ENCODE data around the gene ITGB1BP1. TPM values are rescaled to one million over a fixed set of nuclear protein-coding genes. Genes with fewer than 3 reads are reported as not detected.

Gene ITGB1BP1
- total RNA-seq, 1 donor from 2014 or later, result 59.3 TPM

DNA sequence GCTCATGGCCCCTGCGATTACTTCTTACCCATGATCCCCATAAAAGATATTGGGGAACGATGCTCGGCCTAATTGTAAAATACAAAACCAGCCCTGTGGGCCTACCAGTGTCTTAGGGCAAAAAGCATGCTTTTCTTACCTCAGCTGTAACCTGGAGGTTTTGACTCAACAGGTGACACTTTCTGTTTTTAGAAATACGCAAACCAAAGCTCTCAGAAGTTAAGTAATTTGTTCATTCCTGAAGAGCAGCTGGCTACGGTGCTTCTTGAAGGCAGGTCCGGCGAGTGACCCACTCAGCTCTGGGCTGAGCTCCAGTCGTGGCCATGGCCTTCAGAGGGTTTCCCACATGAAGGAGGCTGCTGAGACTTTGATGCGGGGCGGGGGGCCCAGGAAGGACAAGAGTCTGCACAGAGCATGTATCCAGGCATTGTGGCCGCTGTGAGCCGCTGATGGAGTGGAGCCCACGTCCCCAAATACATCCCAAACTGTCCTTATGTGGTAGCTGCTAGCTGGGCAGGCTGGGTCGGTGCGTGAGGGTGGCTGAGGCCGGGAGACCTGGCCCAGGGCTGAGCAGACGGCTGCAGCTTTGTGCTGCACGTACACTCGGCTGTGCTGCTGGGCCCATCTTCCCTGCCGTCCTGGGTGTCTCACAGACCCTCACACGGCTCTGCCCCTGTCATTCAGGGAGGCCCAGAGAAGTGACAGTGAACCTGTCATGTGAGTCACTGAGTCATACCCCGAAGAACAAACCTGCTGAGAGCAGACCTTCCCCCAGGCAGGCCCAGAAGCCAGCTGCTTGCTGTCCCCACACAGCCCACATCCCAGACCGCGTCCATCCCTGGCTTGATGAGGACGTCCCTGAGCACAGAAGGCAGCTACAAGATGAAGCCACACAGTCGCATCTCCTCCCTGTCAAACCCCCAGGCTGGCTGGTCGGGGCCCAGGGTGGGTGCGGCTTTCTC lies 34.1 kb downstream of the ITGB1BP1 start:
- Mint-ChIP-seq H3K27ac (ENCODE audit: unreplicated experiment) (no peak overlapping the region), H3K4me1 (peaks cover 14% of the 10 kb centered on the region), H3K9me3 (no peaks in the 10 kb centered on the region), H3K4me3 (no peak overlapping the region), H3K27me3 (ENCODE audit: low read depth) (no peaks in the 10 kb centered on the region), H3K36me3 (ENCODE audit: low read depth) (peaks cover 7% of the 10 kb centered on the region)
- no peak for DNase-seq (ENCODE audit: low read depth, low spot score)
- TF ChIP-seq, protein P1, sequence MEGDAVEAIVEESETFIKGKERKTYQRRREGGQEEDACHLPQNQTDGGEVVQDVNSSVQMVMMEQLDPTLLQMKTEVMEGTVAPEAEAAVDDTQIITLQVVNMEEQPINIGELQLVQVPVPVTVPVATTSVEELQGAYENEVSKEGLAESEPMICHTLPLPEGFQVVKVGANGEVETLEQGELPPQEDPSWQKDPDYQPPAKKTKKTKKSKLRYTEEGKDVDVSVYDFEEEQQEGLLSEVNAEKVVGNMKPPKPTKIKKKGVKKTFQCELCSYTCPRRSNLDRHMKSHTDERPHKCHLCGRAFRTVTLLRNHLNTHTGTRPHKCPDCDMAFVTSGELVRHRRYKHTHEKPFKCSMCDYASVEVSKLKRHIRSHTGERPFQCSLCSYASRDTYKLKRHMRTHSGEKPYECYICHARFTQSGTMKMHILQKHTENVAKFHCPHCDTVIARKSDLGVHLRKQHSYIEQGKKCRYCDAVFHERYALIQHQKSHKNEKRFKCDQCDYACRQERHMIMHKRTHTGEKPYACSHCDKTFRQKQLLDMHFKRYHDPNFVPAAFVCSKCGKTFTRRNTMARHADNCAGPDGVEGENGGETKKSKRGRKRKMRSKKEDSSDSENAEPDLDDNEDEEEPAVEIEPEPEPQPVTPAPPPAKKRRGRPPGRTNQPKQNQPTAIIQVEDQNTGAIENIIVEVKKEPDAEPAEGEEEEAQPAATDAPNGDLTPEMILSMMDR (conservative IDR thresholded peaks at IDR 0.05), result no peak

- no peaks in the 10 kb centered on the region for H3K9me3 Mint-ChIP-seq
- peaks cover 9% of the 10 kb centered on the region for H3K4me1 Mint-ChIP-seq
- TF ChIP-seq, protein P1 (conservative IDR thresholded peaks at IDR 0.05), result no peak
- no peak overlapping the region for H3K27ac Mint-ChIP-seq (ENCODE audit: unreplicated experiment)
- peaks cover 11% of the 10 kb centered on the region for H3K36me3 Mint-ChIP-seq (ENCODE audit: low read depth)
- H3K27me3 Mint-ChIP-seq (ENCODE audit: low read depth), result no peaks in the 10 kb centered on the region
- DNase-seq (ENCODE audit: low read depth, low spot score), result no peak
- H3K4me3 Mint-ChIP-seq, result no peak overlapping the region
Observed at GRCh38 chr2:9388199-9388681, 35.1 kb downstream of the ITGB1BP1 start.

- no peak for DNase-seq (ENCODE audit: low read depth, low spot score)
- H3K27ac Mint-ChIP-seq (ENCODE audit: unreplicated experiment), result no peak overlapping the region
- peaks cover 10% of the 10 kb centered on the region for H3K36me3 Mint-ChIP-seq (ENCODE audit: low read depth)
Observed at GRCh38 chr2:9385841-9386240, 37.5 kb downstream of the ITGB1BP1 start.

DNA sequence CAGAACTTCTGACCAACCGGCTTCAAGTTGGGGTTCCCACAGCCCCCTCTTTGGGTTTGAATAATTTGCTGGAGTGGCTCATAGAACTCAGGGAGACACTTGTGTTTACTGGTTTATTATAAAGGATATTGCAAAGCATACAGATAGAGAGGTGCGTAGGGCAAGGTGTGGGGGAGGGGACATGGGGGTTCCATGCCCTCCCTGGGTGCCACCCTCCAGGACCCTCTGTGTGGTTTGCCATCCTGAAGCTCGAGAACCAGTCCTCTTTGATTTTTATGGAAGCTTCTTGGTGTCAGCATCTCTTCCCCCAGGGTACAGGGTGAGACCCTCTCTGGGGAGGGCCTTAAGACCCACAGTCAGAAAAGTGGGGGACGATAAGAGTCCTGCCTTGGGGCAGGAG lies 38.8 kb downstream of the ITGB1BP1 start:
- H3K4me3 Mint-ChIP-seq, result no peak overlapping the region
- no peaks in the 10 kb centered on the region for H3K27me3 Mint-ChIP-seq (ENCODE audit: low read depth)
- DNase-seq (ENCODE audit: low read depth, low spot score), result no peak
- H3K9me3 Mint-ChIP-seq, result no peaks in the 10 kb centered on the region
- peaks cover 7% of the 10 kb centered on the region for H3K36me3 Mint-ChIP-seq (ENCODE audit: low read depth)
- no peaks in the 10 kb centered on the region for H3K4me1 Mint-ChIP-seq
- TF ChIP-seq, protein P1 (conservative IDR thresholded peaks at IDR 0.05), result no peak
- no peak overlapping the region for H3K27ac Mint-ChIP-seq (ENCODE audit: unreplicated experiment)

More at GRCh38 chr2:9385841-9386240, 37.5 kb downstream of the ITGB1BP1 start:
- Mint-ChIP-seq H3K4me3 (no peak overlapping the region), H3K4me1 (no peaks in the 10 kb centered on the region), H3K27me3 (ENCODE audit: low read depth) (no peaks in the 10 kb centered on the region), H3K9me3 (no peaks in the 10 kb centered on the region)
- TF ChIP-seq, protein P1 (conservative IDR thresholded peaks at IDR 0.05), result no peak

- Mint-ChIP-seq H3K9me3 (no peaks in the 10 kb centered on the region), H3K36me3 (ENCODE audit: low read depth) (peaks cover 11% of the 10 kb centered on the region), H3K27me3 (ENCODE audit: low read depth) (peaks cover 4% of the 10 kb centered on the region), H3K4me3 (no peak overlapping the region), H3K4me1 (no peaks in the 10 kb centered on the region), H3K27ac (ENCODE audit: unreplicated experiment) (peak overlapping the region; percentile 62)
- no peak for DNase-seq (ENCODE audit: low read depth, low spot score)
- TF ChIP-seq, protein P1 (conservative IDR thresholded peaks at IDR 0.05), result no peak
Observed at GRCh38 chr2:9382604-9383235, 40.6 kb downstream of the ITGB1BP1 start.
